ENCODE results near the gene RNFT2.
"Not testable (repeated sequence)": the region's sequence is repeated elsewhere in the genome, so short reads cannot be mapped to it uniquely, and the experiment has no call there.

Gene RNFT2

DNA sequence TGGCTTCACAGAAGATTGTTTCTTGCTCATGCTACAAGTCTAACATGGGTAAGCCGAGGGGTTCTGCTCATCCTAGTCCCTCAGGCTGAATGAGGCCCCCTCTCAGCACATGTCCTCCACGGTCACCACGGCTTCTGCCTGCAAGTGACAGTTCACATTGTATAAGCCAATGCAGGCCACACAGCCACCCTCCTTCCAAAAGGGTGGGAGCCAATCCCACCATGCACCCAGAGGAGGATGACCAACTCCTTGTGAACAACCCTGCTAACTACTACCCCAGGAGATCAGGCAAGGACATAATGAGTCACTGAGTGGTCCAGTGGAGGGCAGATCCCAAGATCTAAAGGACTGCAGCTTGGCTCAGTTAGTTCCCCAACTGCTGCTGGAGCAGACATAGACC is 6.3 kb upstream of the RNFT2 start:
- Histone ChIP-seq H3K9me3 (ENCODE audit: control insufficient read depth in 1 of 2, low read length in 2 of 2) (no peaks in the 10 kb centered on the region), H3K27ac (ENCODE audit: low read length) (no peak overlapping the region), H3K4me1 (ENCODE audit: control insufficient read depth in 1 of 2, insufficient read depth in 2 of 2, low read length in 2 of 2) (peaks cover 8 to 17% of the 10 kb centered on the region in 2 donors), H3K27me3 (ENCODE audit: low read depth, low read length) (no peaks in the 10 kb centered on the region), H3K36me3 (ENCODE audit: control insufficient read depth in 1 of 2, insufficient read depth in 2 of 2, low read length in 2 of 2) (peaks cover 9% of the 10 kb centered on the region in 2 donors), H3K4me3 (ENCODE audit: low read depth in 1 of 2, low read length in 2 of 2) (no peak overlapping the region)

DNA sequence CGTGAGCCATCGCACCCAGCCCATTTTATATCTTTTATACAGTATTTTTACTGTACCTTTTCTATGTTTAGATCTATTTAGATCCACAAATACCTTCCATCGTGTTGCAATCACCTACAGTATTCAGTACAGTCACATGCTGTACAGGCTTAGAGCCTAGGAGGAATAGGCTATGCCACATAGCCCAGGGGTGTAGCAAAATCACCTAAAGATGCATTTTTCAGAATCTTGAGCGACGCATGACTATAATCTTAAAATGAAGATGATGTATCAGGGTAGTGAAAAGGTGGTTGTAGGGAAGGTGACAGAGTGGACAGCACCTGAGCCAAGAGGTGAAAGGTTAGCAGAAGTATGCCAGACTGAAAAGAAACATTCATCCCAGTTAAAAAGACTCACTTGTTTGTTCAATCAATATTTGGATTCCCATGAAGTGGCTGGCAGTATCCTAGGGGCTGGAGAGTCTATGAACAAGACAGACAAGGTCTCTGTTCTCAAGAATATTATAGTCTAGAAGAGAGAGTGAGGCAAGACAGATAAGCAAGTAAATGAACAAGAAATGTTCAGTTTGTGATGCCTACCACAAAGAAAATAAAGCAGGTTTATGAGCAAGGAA is 3.9 kb upstream of the RNFT2 start:
- Histone ChIP-seq H3K4me1 (ENCODE audit: control insufficient read depth in 1 of 2, insufficient read depth in 2 of 2, low read length in 2 of 2) (peaks cover 9 to 28% of the 10 kb centered on the region in 2 donors), H3K9me3 (ENCODE audit: control insufficient read depth in 1 of 2, low read length in 2 of 2) (no peaks in the 10 kb centered on the region), H3K4me3 (ENCODE audit: low read depth in 1 of 2, low read length in 2 of 2) (no peak overlapping the region), H3K27ac (ENCODE audit: low read length) (no peak overlapping the region), H3K36me3 (ENCODE audit: control insufficient read depth in 1 of 2, insufficient read depth in 2 of 2, low read length in 2 of 2) (peaks cover 9% of the 10 kb centered on the region in 2 donors), H3K27me3 (ENCODE audit: low read depth, low read length) (no peaks in the 10 kb centered on the region)

DNA sequence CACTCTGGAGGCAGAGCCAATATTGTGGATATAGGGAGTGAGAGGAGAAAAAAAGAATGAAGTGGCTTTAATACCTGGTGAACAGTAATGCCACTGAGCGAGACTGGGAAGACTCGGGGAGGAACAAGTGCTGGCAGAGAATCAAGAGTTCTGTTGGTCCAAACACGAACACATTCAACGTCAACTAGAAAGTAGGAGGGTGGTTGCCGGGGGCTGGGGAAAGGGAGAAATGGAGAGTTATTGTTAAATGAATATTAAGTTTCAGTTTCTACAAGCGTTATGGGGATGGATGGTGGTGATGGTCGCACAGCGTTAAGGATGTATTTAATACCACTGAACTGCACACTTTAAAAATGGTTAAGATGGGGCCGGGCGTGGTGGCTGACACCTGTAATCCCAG is 3.0 kb upstream of the RNFT2 start:
- Histone ChIP-seq H3K9me3 (ENCODE audit: control insufficient read depth in 1 of 2, low read length in 2 of 2) (no peaks in the 10 kb centered on the region), H3K27me3 (ENCODE audit: low read depth, low read length) (no peaks in the 10 kb centered on the region), H3K27ac (ENCODE audit: low read length) (no peak overlapping the region), H3K4me1 (ENCODE audit: control insufficient read depth in 1 of 2, insufficient read depth in 2 of 2, low read length in 2 of 2) (peaks cover 9 to 28% of the 10 kb centered on the region in 2 donors), H3K4me3 (ENCODE audit: low read depth in 1 of 2, low read length in 2 of 2) (no peak overlapping the region), H3K36me3 (ENCODE audit: control insufficient read depth in 1 of 2, insufficient read depth in 2 of 2, low read length in 2 of 2) (peaks cover 9% of the 10 kb centered on the region in 2 donors)

DNA sequence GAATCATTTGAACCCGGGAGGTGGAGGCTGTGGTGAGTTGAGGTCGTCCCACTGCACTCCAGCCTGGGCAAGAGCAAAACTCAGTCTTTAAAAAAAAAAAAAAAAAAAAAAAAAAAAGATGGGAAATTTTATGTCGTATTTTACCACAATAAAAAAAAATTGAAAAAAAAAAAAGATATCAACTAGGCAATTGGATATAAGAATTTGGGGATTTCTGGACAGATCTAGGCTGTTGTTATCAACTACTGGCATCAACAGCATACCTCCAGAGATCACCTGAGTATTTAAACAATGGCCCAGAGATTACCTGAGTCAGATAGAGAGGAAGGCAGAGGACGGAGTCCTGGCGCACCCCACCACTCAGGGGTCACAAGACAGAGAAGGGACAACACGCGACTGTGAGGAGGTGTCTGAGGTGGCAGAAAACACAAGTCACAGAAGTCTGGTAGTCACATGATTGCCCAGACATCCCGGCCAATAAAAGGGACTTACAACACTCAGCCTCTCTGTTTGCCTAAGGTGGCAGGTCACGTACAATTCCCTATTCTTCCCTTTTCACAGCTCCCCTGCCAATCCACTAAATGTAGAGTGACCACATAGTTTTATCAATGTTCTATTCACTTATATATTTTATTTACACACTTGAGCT is 2.0 kb upstream of the RNFT2 start:
- no peaks in the 10 kb centered on the region for H3K27me3 ChIP-seq (ENCODE audit: low read depth, low read length)
- peak overlapping the region; percentile 90 to 97 for H3K4me3 ChIP-seq (ENCODE audit: low read depth in 1 of 2, low read length in 2 of 2)
- H3K9me3 ChIP-seq (ENCODE audit: control insufficient read depth in 1 of 2, low read length in 2 of 2), result no peaks in the 10 kb centered on the region
- H3K4me1 ChIP-seq (ENCODE audit: control insufficient read depth in 1 of 2, insufficient read depth in 2 of 2, low read length in 2 of 2), result peaks cover 9 to 27% of the 10 kb centered on the region in 2 donors
- no peak overlapping the region for H3K27ac ChIP-seq (ENCODE audit: low read length)
- H3K36me3 ChIP-seq (ENCODE audit: control insufficient read depth in 1 of 2, insufficient read depth in 2 of 2, low read length in 2 of 2), result peaks cover 9% of the 10 kb centered on the region in 2 donors

- Histone ChIP-seq H3K9me3 (ENCODE audit: control insufficient read depth in 1 of 2, low read length in 2 of 2) (no peaks in the 10 kb centered on the region), H3K36me3 (ENCODE audit: control insufficient read depth in 1 of 2, insufficient read depth in 2 of 2, low read length in 2 of 2) (peaks cover 9% of the 10 kb centered on the region in 2 donors), H3K27ac (ENCODE audit: low read length) (peak overlapping the region; percentile 52), H3K4me3 (ENCODE audit: low read depth in 1 of 2, low read length in 2 of 2) (peak overlapping the region; percentile 90 to 97), H3K4me1 (ENCODE audit: control insufficient read depth in 1 of 2, insufficient read depth in 2 of 2, low read length in 2 of 2) (peaks cover 9 to 23% of the 10 kb centered on the region in 2 donors), H3K27me3 (ENCODE audit: low read depth, low read length) (no peaks in the 10 kb centered on the region)
These were observed 947 bp upstream of the RNFT2 start for GRCh38 chr12:116736962-116737773.

DNA sequence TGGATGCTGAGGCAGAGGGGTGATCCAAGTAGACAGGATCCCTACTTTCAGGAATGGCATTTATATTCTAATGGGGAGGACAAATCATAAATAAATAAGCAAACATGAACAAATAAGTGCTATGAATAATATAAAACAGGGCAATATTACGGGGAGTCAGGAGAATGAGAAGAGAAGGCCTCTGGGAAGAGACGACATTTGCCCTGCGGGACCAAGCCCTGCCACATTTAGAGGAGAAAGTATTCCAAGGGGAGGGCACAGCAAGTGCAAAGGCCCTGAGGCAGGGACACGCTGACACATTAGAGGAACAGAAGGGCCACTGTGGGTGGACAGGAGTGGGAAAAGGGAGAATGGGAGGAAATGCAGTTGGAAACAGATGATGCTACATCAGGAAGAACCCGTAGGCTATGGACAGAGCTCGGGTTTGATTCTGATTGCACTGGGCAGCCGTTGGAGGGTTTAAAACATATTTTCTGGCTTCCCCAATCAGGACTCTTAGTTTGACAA is 1.3 kb downstream of the RNFT2 start:
- Histone ChIP-seq H3K4me1 (ENCODE audit: control insufficient read depth in 1 of 2, insufficient read depth in 2 of 2, low read length in 2 of 2) (peaks cover 9 to 23% of the 10 kb centered on the region in 2 donors), H3K27me3 (ENCODE audit: low read depth, low read length) (no peaks in the 10 kb centered on the region), H3K9me3 (ENCODE audit: control insufficient read depth in 1 of 2, low read length in 2 of 2) (no peaks in the 10 kb centered on the region), H3K4me3 (ENCODE audit: low read depth in 1 of 2, low read length in 2 of 2) (no peak overlapping the region), H3K27ac (ENCODE audit: low read length) (no peak overlapping the region), H3K36me3 (ENCODE audit: control insufficient read depth in 1 of 2, insufficient read depth in 2 of 2, low read length in 2 of 2) (peaks cover 5 to 6% of the 10 kb centered on the region in 2 donors)

- H3K27ac ChIP-seq (ENCODE audit: low read length); H3K4me3 ChIP-seq (ENCODE audit: low read depth in 1 of 2, low read length in 2 of 2); H3K4me1 ChIP-seq (ENCODE audit: control insufficient read depth in 1 of 2, insufficient read depth in 2 of 2, low read length in 2 of 2); H3K36me3 ChIP-seq (ENCODE audit: control insufficient read depth in 1 of 2, insufficient read depth in 2 of 2, low read length in 2 of 2); H3K27me3 ChIP-seq (ENCODE audit: low read depth, low read length); H3K9me3 ChIP-seq (ENCODE audit: control insufficient read depth in 1 of 2, low read length in 2 of 2): not testable (repeated sequence)
These were observed 4.7 kb downstream of the RNFT2 start for GRCh38 chr12:116742787-116743186.

DNA sequence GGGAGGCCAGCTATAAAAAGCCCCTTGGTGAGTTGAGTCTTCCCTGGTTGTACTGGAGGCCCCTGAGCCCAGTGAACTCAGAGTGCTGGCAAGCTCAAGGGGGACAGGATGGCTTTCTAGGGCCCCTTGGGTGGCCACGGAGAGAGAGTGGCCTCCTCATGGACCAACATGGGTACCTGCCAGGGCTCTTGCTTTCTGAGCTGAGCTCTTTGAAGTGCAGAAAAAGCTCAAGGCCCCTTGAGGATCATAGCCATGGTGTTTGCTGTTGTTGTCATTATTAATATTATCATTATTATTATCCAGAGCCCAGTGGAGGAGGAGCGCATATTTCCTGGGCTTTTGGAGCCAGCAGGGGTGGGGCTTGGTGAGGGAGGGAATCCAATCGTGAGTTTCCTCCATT is 6.7 kb downstream of the RNFT2 start:
- no peaks in the 10 kb centered on the region for H3K9me3 ChIP-seq (ENCODE audit: control insufficient read depth in 1 of 2, low read length in 2 of 2)

GRCh38 chr12:116745554-116745953 is 7.4 kb downstream of the RNFT2 start:
- no peaks in the 10 kb centered on the region for H3K27me3 ChIP-seq (ENCODE audit: low read depth, low read length)
- H3K27ac ChIP-seq (ENCODE audit: low read length), result no peak overlapping the region
- no peak overlapping the region for H3K4me3 ChIP-seq (ENCODE audit: low read depth in 1 of 2, low read length in 2 of 2)
- H3K36me3 ChIP-seq (ENCODE audit: control insufficient read depth in 1 of 2, insufficient read depth in 2 of 2, low read length in 2 of 2), result no peaks in the 10 kb centered on the region
- H3K4me1 ChIP-seq (ENCODE audit: control insufficient read depth in 1 of 2, insufficient read depth in 2 of 2, low read length in 2 of 2), result no peaks in the 10 kb centered on the region
- no peaks in the 10 kb centered on the region for H3K9me3 ChIP-seq (ENCODE audit: control insufficient read depth in 1 of 2, low read length in 2 of 2)

More for the DNA sequence above, 6.7 kb downstream of the RNFT2 start:
- Histone ChIP-seq H3K36me3 (ENCODE audit: control insufficient read depth in 1 of 2, insufficient read depth in 2 of 2, low read length in 2 of 2) (no peaks in the 10 kb centered on the region), H3K4me1 (ENCODE audit: control insufficient read depth in 1 of 2, insufficient read depth in 2 of 2, low read length in 2 of 2) (no peaks in the 10 kb centered on the region), H3K4me3 (ENCODE audit: low read depth in 1 of 2, low read length in 2 of 2) (no peak overlapping the region), H3K27me3 (ENCODE audit: low read depth, low read length) (no peaks in the 10 kb centered on the region), H3K27ac (ENCODE audit: low read length) (no peak overlapping the region)

DNA sequence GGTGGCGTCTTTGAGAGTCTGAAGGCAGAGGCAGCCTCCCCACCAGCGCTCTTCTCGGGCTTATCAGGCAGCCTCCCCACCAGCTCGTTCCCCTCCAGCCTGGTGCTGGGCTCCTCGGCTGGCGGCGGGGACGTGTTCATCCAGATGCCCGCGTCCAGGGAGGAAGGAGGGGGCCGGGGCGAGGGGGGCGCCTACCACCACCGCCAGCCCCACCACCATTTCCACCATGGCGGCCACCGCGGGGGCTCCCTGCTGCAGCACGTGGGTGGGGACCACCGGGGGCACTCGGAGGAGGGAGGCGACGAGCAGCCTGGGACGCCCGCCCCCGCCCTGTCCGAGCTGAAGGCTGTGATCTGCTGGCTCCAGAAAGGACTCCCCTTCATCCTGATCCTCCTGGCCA is 11.8 kb downstream of the RNFT2 start:
- Histone ChIP-seq H3K27me3 (ENCODE audit: low read depth, low read length) (no peaks in the 10 kb centered on the region), H3K4me3 (ENCODE audit: low read depth in 1 of 2, low read length in 2 of 2) (no peak overlapping the region), H3K9me3 (ENCODE audit: control insufficient read depth in 1 of 2, low read length in 2 of 2) (no peaks in the 10 kb centered on the region), H3K4me1 (ENCODE audit: control insufficient read depth in 1 of 2, insufficient read depth in 2 of 2, low read length in 2 of 2) (no peaks in the 10 kb centered on the region), H3K27ac (ENCODE audit: low read length) (no peak overlapping the region), H3K36me3 (ENCODE audit: control insufficient read depth in 1 of 2, insufficient read depth in 2 of 2, low read length in 2 of 2) (no peaks in the 10 kb centered on the region)

DNA sequence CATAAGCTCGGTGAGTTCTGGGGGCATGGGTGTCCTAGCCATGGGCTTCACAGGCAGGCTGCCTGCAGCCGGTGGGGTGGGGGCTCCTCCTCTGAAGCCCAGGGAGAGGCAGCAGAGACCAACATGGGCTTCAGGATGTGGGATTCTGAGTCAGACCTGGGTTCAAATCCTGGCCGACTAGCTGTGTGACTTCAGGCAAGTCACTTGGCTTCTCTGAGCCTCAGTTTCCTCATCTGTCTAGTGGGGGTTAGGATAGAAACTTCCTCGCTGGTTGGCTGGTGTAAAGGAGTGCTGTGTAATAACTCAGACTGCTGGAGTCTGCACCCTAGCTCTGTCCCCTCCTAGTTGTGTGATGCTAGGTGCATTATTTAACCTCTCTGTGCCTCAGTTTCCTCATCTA is 12.2 kb downstream of the RNFT2 start:
- H3K27me3 ChIP-seq (ENCODE audit: low read depth, low read length), result no peaks in the 10 kb centered on the region
- H3K36me3 ChIP-seq (ENCODE audit: control insufficient read depth in 1 of 2, insufficient read depth in 2 of 2, low read length in 2 of 2), result no peaks in the 10 kb centered on the region
- no peaks in the 10 kb centered on the region for H3K4me1 ChIP-seq (ENCODE audit: control insufficient read depth in 1 of 2, insufficient read depth in 2 of 2, low read length in 2 of 2)
- no peak overlapping the region for H3K4me3 ChIP-seq (ENCODE audit: low read depth in 1 of 2, low read length in 2 of 2)
- no peaks in the 10 kb centered on the region for H3K9me3 ChIP-seq (ENCODE audit: control insufficient read depth in 1 of 2, low read length in 2 of 2)
- no peak overlapping the region for H3K27ac ChIP-seq (ENCODE audit: low read length)

All from muscle layer of duodenum (tissue), 2 donors.